A673 (cell line): ENCODE results near the gene ETFA. TPM values are rescaled to one million over a fixed set of nuclear protein-coding genes. Genes with fewer than 3 reads are reported as not detected.
A peak's percentile ranks its signal among the peaks of the same experiment; 100 is the strongest.

Experiments used
- BruUV-seq: library from RNA; stranded (reverse); fragments of 400-500 nt; replicated peaks from 2 replicates; lab custom pipeline; 2021; lab: Mats Ljungman, UMichigan
- CTCF ChIA-PET: fragments of 300-600 bp; sonication (Branson Sonifier 250); formaldehyde crosslinking; loops from one replicate; lab custom pipeline; 2022; ENCODE audit warnings: antibody characterized with exemption; lab: Charles Lee
- POLR2A ChIA-PET: fragments of 300-600 bp; sonication (Branson Sonifier 250); formaldehyde crosslinking; loops from one replicate; lab custom pipeline; 2022; ENCODE audit warnings: antibody characterized with exemption; ENCODE audit not compliant: low non-redundant PET; lab: Charles Lee
- DNase-seq: peaks from one replicate; pipeline ENCODE4 v3.0.0-alpha.2; 2015; ENCODE audit warnings: low spot score
- H3K27ac ChIP-seq: fragments of 200-600 bp; sonication (generic); 2 replicates; pipeline ENCODE4 v1.5.1; 2016; ENCODE audit warnings: mixed run types, low read depth, mild to moderate bottlenecking, mixed read lengths, antibody characterized with exemption, low read length; ENCODE audit not compliant: poor library complexity, severe bottlenecking
- H3K27me3 ChIP-seq: fragments of 200-600 bp; sonication (generic); replicated peaks from 2 replicates; pipeline ENCODE4 v1.6.1; 2017; ENCODE audit warnings: mixed run types, low read depth, mild to moderate bottlenecking, mixed read lengths, antibody characterized with exemption, low read length; ENCODE audit not compliant: insufficient read depth, poor library complexity
- H3K36me3 ChIP-seq: fragments of 200-600 bp; sonication (generic); 2 replicates; pipeline ENCODE4 v1.6.1; 2016; ENCODE audit warnings: mixed run types, mild to moderate bottlenecking, mixed read lengths, antibody characterized with exemption, low read length; ENCODE audit not compliant: insufficient read depth, poor library complexity, severe bottlenecking
- H3K4me1 ChIP-seq: fragments of 200-600 bp; sonication (generic); 2 replicates; pipeline ENCODE4 v1.6.1; 2017; ENCODE audit warnings: mixed run types, mild to moderate bottlenecking, mixed read lengths, antibody characterized with exemption, low read length; ENCODE audit not compliant: insufficient read depth, poor library complexity, severe bottlenecking
- H3K4me3 ChIP-seq: fragments of 200-600 bp; sonication (generic); 2 replicates; pipeline ENCODE4 v1.5.1; 2016; ENCODE audit warnings: low read depth, mixed run types, mild to moderate bottlenecking, mixed read lengths, low read length; ENCODE audit not compliant: poor library complexity, severe bottlenecking
- H3K9me3 ChIP-seq: fragments of 200-600 bp; sonication (generic); 2 replicates; pipeline ENCODE4 v1.6.1; 2016; ENCODE audit warnings: mixed run types, low read depth, mild to moderate bottlenecking, mixed read lengths, antibody characterized with exemption, low read length; ENCODE audit not compliant: poor library complexity, severe bottlenecking
- EZH2 ChIP-seq: fragments of 200-600 bp; sonication (generic); IDR thresholded peaks from 2 replicates; pipeline ENCODE4 v1.6.1; 2017; ENCODE audit warnings: borderline replicate concordance, low read depth, mild to moderate bottlenecking, mixed read lengths, antibody characterized with exemption, low read length; ENCODE audit not compliant: poor library complexity, severe bottlenecking
- intact Hi-C: fragments of 100-400 bp; cut with micrococcal nuclease; formaldehyde crosslinking; loops from one replicate; pipeline ENCODE4 v1.10.0; 2022; ENCODE audit not compliant: unreplicated experiment
- total RNA-seq: library from RNA; stranded (reverse); gene quantifications from 2 replicates; pipeline ENCODE4 v1.2.3, GENCODE V29; 2021
- TF ChIP-seq, protein P1 (sequence below): fragments of 300-800, 200-600 bp; sonication (generic); conservative IDR thresholded peaks from 2 replicates; pipeline ENCODE4 v1.5.1; 2017; ENCODE audit warnings: low read depth, mild to moderate bottlenecking, antibody characterized with exemption, low read length, moderate library complexity, mixed read lengths

Gene ETFA
- total RNA-seq, 1 experiment from 2014 or later: 133 TPM

DNA sequence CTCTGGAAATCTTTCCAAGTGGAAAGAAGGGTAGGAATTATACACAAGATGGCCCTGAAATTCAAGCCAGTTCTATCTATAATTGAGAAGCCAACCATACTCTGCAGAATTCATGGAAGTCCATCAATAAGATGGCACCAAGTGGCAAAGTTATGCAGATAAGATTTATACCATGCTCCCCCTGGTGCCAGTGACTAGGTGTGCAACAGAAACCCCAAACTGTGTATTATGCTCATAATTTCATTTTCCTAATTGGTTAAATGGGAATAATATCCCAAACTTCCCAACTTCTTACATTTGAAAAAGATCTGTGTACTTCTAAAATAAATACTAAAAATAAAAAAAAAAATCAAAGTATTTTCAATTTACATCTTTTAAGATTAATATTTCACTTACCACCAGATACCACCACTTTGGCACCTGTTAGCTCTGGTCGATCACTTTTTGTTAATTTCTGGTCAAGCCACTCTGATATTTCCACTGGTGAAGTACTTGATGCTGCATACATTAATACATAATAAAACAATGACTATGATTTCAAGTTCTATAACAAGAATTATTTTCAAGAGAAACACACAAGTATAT, 25.9 kb downstream of the ETFA start:
- H3K36me3 ChIP-seq: peaks cover 25% of the 10 kb centered on the region
- DNase-seq: peak; percentile 40
- TF ChIP-seq EZH2: no peak
- TF ChIP-seq, protein P1, sequence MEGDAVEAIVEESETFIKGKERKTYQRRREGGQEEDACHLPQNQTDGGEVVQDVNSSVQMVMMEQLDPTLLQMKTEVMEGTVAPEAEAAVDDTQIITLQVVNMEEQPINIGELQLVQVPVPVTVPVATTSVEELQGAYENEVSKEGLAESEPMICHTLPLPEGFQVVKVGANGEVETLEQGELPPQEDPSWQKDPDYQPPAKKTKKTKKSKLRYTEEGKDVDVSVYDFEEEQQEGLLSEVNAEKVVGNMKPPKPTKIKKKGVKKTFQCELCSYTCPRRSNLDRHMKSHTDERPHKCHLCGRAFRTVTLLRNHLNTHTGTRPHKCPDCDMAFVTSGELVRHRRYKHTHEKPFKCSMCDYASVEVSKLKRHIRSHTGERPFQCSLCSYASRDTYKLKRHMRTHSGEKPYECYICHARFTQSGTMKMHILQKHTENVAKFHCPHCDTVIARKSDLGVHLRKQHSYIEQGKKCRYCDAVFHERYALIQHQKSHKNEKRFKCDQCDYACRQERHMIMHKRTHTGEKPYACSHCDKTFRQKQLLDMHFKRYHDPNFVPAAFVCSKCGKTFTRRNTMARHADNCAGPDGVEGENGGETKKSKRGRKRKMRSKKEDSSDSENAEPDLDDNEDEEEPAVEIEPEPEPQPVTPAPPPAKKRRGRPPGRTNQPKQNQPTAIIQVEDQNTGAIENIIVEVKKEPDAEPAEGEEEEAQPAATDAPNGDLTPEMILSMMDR: peak; percentile 65

DNA sequence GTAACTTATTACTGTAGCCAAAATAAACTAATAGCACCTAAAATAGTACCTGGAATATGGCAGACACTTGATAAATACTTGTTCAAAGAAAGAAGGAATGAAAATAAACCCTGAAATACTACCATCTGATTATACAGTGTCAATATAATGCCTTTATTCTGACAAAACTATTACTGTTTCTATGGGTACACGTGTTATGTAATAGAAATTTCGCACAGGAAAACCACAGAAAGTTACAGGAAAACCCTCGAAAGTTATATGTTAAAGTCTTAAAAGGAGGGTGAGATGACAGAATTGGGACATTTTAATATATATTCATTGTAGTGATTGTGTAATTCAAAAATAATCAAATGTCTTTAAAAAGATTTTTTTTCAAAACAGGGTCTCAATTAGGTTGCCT, 28.8 kb downstream of the ETFA start:
- intact Hi-C loops: no loop called here
- ChIA-PET POLR2A (no interaction called here), CTCF (no interaction called here)
- TF ChIP-seq EZH2: no peak
- TF ChIP-seq, protein P1: no peak
- H3K4me3 ChIP-seq: no peak overlapping the region
- no TSS peak for BruUV-seq
- no peak overlapping the region for H3K27ac ChIP-seq
- H3K27me3 ChIP-seq: no peaks in the 10 kb centered on the region
- no peak for DNase-seq
- H3K4me1 ChIP-seq: no peaks in the 10 kb centered on the region
- no peaks in the 10 kb centered on the region for H3K9me3 ChIP-seq
- H3K36me3 ChIP-seq: peaks cover 22% of the 10 kb centered on the region

More for the DNA sequence above, 25.9 kb downstream of the ETFA start:
- no peak overlapping the region for H3K4me3 ChIP-seq
- intact Hi-C loops: loop anchor here (5.0 kb wide), 1 partner anchor 48 kb away; no protein-coding TSS in a partner anchor
- POLR2A ChIA-PET: no interaction called here
- no peaks in the 10 kb centered on the region for H3K4me1 ChIP-seq
- H3K27ac ChIP-seq: no peak overlapping the region
- CTCF ChIA-PET: no interaction called here
- H3K27me3 ChIP-seq: no peaks in the 10 kb centered on the region
- H3K9me3 ChIP-seq: no peaks in the 10 kb centered on the region
- no TSS peak for BruUV-seq

DNA sequence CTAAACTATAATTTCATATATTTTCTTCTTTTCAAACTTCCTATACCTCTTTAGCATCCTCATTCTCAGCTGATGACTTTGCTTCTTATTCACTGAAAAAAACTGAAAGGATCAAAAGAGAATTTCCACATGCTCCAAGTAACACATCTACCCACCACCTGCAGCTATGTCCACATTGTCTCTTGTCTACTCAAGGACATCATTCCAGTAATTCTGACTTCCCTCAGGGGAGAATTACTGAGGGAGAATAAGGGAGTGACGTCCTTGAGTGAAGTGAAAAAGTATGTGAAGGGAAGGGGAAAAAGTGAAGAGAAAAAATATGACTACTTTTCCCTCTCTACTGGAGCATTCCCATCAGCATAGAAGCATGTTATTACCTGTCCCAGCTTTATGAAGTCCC, 32.6 kb downstream of the ETFA start:
- CTCF ChIA-PET: no interaction called here
- TF ChIP-seq, protein P1: no peak
- TF ChIP-seq EZH2: no peak
- H3K27ac ChIP-seq: no peak overlapping the region
- H3K27me3 ChIP-seq: no peaks in the 10 kb centered on the region
- no peak for DNase-seq
- no TSS peak for BruUV-seq
- no peaks in the 10 kb centered on the region for H3K4me1 ChIP-seq
- intact Hi-C loops: no loop called here
- H3K4me3 ChIP-seq: no peak overlapping the region
- POLR2A ChIA-PET: no interaction called here
- peaks cover 15% of the 10 kb centered on the region for H3K36me3 ChIP-seq
- no peaks in the 10 kb centered on the region for H3K9me3 ChIP-seq
